ENCODE data around the gene PTPRF. TPM values are rescaled to one million over a fixed set of nuclear protein-coding genes. Genes with fewer than 3 reads are reported as not detected.

PTPRF gene
- total RNA-seq, 2 experiments from 2014 or later = 3.8 to 4.5 TPM

DNA sequence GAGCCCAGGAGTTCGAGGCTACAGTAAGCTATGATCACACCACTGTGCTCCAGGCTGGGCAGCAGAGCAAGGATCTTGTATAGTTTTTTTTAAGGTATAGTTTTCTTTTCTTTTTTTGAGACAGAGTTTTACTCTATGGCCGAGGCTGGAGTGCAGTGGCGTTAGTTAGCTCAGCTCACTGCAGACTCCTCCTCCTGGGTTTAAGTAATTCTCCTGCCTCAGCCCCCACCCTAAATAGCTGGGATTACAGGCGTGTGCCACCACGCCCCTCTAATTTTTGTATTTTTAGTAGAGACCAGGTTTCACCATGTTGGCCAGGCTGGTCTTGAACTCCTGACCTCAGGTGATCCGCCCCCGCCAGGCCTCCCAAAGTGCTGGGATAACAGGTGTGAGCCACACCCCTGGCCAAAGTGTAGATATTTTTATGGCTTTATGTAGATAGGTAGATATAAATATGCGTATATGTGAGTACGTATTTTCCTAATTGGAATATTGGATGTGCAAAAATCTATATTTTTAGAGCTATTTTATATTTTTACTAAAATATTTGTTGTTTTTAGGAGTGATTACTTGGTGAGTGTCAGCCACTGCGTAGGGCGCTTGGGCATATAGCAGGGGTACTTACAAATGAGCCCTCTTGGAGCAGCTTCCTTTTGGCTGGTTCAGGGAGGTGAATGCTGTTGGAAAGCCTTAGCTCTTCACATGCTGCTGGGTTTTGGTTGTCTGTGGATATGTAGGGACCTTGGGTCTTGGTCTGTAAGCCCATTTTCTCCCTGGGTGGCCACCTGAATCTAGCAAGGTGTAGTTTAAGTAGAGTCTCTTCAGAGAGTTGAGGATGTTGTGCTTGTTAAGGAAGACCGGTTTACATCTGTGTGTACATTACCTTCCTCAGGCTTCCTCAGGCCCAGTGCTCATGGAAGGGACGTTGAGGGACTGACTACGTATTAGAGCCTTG lies 128.8 kb downstream of the PTPRF start:
- no peaks in the 10 kb centered on the region for H3K9me3 Mint-ChIP-seq
- DNase-seq = no peak
- H3K27ac Mint-ChIP-seq = no peak overlapping the region
- peaks cover 49% of the 10 kb centered on the region for H3K36me3 Mint-ChIP-seq (ENCODE audit: low read depth)
- CTCF ChIA-PET = no interaction called here
- intact Hi-C loops (cut with micrococcal nuclease) = no loop called here
- TF ChIP-seq, protein P1, sequence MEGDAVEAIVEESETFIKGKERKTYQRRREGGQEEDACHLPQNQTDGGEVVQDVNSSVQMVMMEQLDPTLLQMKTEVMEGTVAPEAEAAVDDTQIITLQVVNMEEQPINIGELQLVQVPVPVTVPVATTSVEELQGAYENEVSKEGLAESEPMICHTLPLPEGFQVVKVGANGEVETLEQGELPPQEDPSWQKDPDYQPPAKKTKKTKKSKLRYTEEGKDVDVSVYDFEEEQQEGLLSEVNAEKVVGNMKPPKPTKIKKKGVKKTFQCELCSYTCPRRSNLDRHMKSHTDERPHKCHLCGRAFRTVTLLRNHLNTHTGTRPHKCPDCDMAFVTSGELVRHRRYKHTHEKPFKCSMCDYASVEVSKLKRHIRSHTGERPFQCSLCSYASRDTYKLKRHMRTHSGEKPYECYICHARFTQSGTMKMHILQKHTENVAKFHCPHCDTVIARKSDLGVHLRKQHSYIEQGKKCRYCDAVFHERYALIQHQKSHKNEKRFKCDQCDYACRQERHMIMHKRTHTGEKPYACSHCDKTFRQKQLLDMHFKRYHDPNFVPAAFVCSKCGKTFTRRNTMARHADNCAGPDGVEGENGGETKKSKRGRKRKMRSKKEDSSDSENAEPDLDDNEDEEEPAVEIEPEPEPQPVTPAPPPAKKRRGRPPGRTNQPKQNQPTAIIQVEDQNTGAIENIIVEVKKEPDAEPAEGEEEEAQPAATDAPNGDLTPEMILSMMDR (IDR thresholded peaks at IDR 0.05) = no peak
- POLR2A ChIA-PET = interaction anchor here (1.7 to 2.2 kb wide), 2 partner anchors 8 to 9 kb away, joined by 5 to 10 read pairs; partner anchors contain the start of gene KDM4A
- ATAC-seq = no peak
- peaks cover 8% of the 10 kb centered on the region for H3K4me1 Mint-ChIP-seq (ENCODE audit: low read depth)
- no peak overlapping the region for H3K4me3 Mint-ChIP-seq
- H3K27me3 Mint-ChIP-seq = no peaks in the 10 kb centered on the region

DNA sequence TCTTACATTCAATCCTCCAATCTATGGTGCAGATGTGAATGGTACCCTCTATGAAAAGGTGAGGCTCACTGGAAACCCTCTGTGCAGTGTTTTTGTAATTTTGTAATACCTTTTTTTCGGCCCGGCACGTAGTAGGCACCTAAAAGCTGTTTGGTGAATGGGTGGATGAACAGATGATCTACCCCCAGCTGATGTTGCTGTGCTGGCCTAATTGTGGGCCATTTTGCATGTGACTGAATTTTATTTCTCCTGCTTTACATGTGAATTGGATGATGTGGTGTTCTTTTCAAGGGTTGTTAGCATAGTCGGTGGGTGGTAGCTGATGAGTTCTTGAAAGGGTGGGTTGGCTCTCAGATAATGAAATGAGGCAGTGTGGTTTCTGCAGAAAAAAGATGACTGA lies 129.7 kb downstream of the PTPRF start:
- no peak for DNase-seq
- no peak for ATAC-seq
- POLR2A ChIA-PET = interaction anchor here (2.2 kb wide), 1 partner anchor 10 kb away, joined by 10 read pairs; the partner anchor contains the start of gene KDM4A
- Mint-ChIP-seq H3K36me3 (ENCODE audit: low read depth) (peaks cover 45% of the 10 kb centered on the region), H3K9me3 (no peaks in the 10 kb centered on the region), H3K4me1 (ENCODE audit: low read depth) (peaks cover 10% of the 10 kb centered on the region), H3K27ac (no peak overlapping the region), H3K27me3 (no peaks in the 10 kb centered on the region), H3K4me3 (no peak overlapping the region)
- intact Hi-C loops (cut with micrococcal nuclease) = no loop called here
- CTCF ChIA-PET = no interaction called here
- TF ChIP-seq, protein P1 (IDR thresholded peaks at IDR 0.05) = no peak

DNA sequence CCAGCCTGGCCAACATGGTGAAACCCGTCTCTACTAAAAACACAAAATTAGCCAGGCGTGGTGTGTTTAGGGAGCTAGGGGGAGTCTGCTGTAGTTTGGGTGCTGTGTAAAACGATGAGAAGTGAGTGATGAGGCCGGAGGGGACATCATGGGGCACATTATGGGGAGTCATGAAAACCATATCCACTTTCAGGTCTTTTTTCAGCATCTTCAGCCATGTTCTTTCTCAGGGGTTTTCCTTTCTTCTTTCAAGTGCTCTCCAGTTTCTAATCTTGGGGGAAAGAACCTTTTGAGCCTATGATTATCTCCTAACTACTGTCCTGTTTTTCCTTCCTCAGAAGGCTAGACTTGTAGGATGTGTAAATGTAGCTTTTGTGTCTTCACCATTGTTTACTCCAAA lies 133.7 kb downstream of the PTPRF start:
- ChIA-PET CTCF (interaction anchor here (1.7 kb wide), 1 partner anchor 10 kb away, joined by 5 read pairs; no protein-coding TSS in a partner anchor), POLR2A (interaction anchor here (1.0 to 4.6 kb wide), 4 partner anchors 13 to 134 kb away, joined by 3 to 23 read pairs (median 3); partner anchors contain the start of genes KDM4A and PTPRF)
- peak; percentile 7 for DNase-seq

DNA sequence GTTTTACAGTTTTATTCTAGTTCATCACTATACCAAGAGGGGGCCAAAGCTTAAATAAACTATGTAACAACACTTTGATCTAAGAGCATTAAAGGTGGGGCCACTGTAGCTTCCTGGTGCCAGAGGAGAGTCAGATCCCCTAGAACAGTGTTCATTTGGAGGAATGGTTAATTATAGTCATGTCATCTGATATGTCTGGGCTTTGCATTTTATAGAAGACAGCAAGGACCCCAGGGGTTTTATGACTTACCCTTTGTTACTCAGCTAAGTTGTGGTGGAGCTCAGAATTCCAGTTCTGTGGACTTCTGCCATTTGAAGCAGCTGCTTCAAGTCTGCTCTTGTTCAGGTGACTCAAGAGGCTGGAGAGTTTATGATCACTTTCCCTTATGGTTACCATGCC lies 135.9 kb downstream of the PTPRF start:
- H3K27ac Mint-ChIP-seq = no peak overlapping the region
- intact Hi-C loops (cut with micrococcal nuclease) = no loop called here
- ATAC-seq (no peak), DNase-seq (no peak)
- POLR2A ChIA-PET = interaction anchor here (1.1 to 4.6 kb wide), 3 partner anchors 8 to 85 kb away, joined by 3 to 23 read pairs (median 5); partner anchors contain the start of gene KDM4A
- no peaks in the 10 kb centered on the region for H3K9me3 Mint-ChIP-seq
- CTCF ChIA-PET = interaction anchor here (0.8 to 1.3 kb wide), 3 partner anchors 10 to 269 kb away, joined by 3 read pairs; no protein-coding TSS in a partner anchor
- H3K27me3 Mint-ChIP-seq = no peaks in the 10 kb centered on the region
- H3K4me3 Mint-ChIP-seq = no peak overlapping the region
- peaks cover 67% of the 10 kb centered on the region for H3K36me3 Mint-ChIP-seq (ENCODE audit: low read depth)
- TF ChIP-seq, protein P1 (IDR thresholded peaks at IDR 0.05) = no peak
- peaks cover 12% of the 10 kb centered on the region for H3K4me1 Mint-ChIP-seq (ENCODE audit: low read depth)

More for the DNA sequence above, 133.7 kb downstream of the PTPRF start:
- ATAC-seq = peak; percentile 37
- TF ChIP-seq, protein P1 (IDR thresholded peaks at IDR 0.05) = no peak
- H3K4me1 Mint-ChIP-seq (ENCODE audit: low read depth) = peaks cover 12% of the 10 kb centered on the region
- peaks cover 67% of the 10 kb centered on the region for H3K36me3 Mint-ChIP-seq (ENCODE audit: low read depth)
- H3K27me3 Mint-ChIP-seq = no peaks in the 10 kb centered on the region
- intact Hi-C loops (cut with micrococcal nuclease) = no loop called here
- H3K27ac Mint-ChIP-seq = peak overlapping the region; percentile 58
- no peak overlapping the region for H3K4me3 Mint-ChIP-seq
- H3K9me3 Mint-ChIP-seq = no peaks in the 10 kb centered on the region

DNA sequence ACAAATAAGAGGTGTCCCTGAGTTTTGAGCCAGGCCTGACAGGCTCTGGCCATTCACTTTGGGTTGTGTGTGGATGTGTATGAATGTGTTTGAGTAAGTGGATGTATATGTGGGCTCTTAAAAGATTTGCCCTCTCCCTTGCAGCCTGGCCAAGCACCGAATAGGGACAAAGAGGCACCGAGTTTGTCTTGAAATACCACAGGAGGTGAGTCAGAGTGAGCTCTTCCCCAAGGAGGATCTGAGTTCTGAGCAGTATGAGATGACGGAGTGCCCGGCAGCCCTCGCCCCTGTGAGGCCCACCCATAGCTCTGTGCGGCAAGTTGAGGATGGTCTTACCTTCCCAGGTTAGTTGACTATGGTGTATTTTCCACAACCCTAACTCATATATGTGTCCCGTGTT lies 138.3 kb downstream of the PTPRF start:
- ChIA-PET POLR2A (interaction anchor here (1.1 kb wide), 1 partner anchor 10 kb away, joined by 3 read pairs; no protein-coding TSS in a partner anchor), CTCF (no interaction called here)
- H3K27me3 Mint-ChIP-seq = no peaks in the 10 kb centered on the region
- intact Hi-C loops (cut with micrococcal nuclease) = no loop called here
- H3K36me3 Mint-ChIP-seq (ENCODE audit: low read depth) = peaks cover 62% of the 10 kb centered on the region
- no peak overlapping the region for H3K4me3 Mint-ChIP-seq
- H3K4me1 Mint-ChIP-seq (ENCODE audit: low read depth) = peaks cover 9% of the 10 kb centered on the region
- H3K9me3 Mint-ChIP-seq = no peaks in the 10 kb centered on the region
- ATAC-seq = no peak
- H3K27ac Mint-ChIP-seq = no peak overlapping the region
- DNase-seq = no peak
- TF ChIP-seq, protein P1 (IDR thresholded peaks at IDR 0.05) = no peak
